Brain microvascular endothelial cell (primary cell): ENCODE measurements around the gene FMO3.

Experiments
- DNase-seq: peaks from one replicate; pipeline ENCODE4 v3.0.0-alpha.2; 2020
- H3K27ac ChIP-seq: fragments of 250-450 bp; sonication (Bioruptor Pico); 2 replicates; pipeline ENCODE4 v1.5.1; 2020; ENCODE audit warnings: mild to moderate bottlenecking, moderate library complexity
- H3K27me3 ChIP-seq: fragments of 250-450 bp; sonication (Bioruptor Pico); replicated peaks from 2 replicates; pipeline ENCODE4 v1.5.1; 2020; ENCODE audit warnings: mild to moderate bottlenecking
- H3K36me3 ChIP-seq: fragments of 250-450 bp; sonication (Bioruptor Pico); replicated peaks from 2 replicates; pipeline ENCODE4 v1.5.1; 2020; ENCODE audit warnings: mild to moderate bottlenecking
- H3K4me3 ChIP-seq: 2 replicates; pipeline ENCODE4 v1.5.1; 2011; ENCODE audit warnings: low read depth, mild to moderate bottlenecking, control low read depth, low read length, moderate library complexity
- in situ Hi-C: cut with HindIII; loops from 2 replicates; pipeline ENCODE4 v1.10.0; 2017; ENCODE audit warnings: low sequenced_read_pairs, low pct_ligation_motif_present
- TF ChIP-seq, protein P1 (sequence below): IDR thresholded peaks from 2 replicates; pipeline ENCODE4 v1.5.1; 2011; ENCODE audit warnings: low read depth, mild to moderate bottlenecking, moderate library complexity, low read length, control low read depth, inconsistent platforms; ENCODE audit errors: missing control alignments

FMO3 gene

DNA sequence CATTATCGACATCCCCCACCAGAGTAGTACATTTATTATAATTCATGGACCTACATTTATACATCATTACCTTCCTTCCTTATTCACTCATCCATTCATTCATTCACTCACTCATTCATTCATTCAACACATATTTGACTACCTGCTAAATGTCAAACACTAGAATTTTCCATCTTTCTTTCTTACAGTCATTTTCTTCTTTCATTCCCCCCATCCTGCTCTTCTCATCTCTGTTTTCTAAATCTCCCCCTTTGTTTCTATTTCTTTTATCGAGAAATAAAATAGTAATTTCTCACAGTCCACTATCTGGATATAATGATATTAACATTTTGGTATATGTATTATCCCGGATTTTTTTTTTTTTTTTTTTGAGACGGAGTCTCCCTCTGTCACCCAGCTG is 27.8 kb upstream of the FMO3 start:
- Histone ChIP-seq H3K36me3 (no peaks in the 10 kb centered on the region), H3K27me3 (no peaks in the 10 kb centered on the region), H3K4me3 (no peak overlapping the region), H3K27ac (no peak overlapping the region)
- in situ Hi-C loops, result no loop called here
- TF ChIP-seq, protein P1, sequence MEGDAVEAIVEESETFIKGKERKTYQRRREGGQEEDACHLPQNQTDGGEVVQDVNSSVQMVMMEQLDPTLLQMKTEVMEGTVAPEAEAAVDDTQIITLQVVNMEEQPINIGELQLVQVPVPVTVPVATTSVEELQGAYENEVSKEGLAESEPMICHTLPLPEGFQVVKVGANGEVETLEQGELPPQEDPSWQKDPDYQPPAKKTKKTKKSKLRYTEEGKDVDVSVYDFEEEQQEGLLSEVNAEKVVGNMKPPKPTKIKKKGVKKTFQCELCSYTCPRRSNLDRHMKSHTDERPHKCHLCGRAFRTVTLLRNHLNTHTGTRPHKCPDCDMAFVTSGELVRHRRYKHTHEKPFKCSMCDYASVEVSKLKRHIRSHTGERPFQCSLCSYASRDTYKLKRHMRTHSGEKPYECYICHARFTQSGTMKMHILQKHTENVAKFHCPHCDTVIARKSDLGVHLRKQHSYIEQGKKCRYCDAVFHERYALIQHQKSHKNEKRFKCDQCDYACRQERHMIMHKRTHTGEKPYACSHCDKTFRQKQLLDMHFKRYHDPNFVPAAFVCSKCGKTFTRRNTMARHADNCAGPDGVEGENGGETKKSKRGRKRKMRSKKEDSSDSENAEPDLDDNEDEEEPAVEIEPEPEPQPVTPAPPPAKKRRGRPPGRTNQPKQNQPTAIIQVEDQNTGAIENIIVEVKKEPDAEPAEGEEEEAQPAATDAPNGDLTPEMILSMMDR, result no peak
- no peak for DNase-seq

DNA sequence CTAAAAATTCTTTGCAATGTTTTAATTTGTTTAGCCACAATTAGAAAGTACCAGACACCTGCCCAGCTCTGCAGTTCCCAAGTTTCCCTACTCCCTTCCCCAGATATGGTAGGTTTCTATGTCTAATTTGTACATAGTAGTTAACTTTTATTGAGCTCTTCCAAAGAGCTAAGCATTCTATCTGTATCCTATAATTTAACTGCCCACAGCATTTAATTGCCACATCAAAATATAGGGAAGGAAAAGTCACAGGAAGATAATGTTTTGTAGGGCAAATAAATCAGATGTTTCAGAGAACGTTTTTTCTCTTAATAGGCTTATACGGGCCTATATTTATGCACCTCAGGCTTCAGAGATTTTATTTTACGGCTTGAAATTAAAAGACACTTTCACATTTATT is 15.7 kb upstream of the FMO3 start:
- Histone ChIP-seq H3K36me3 (no peaks in the 10 kb centered on the region), H3K4me3 (no peak overlapping the region), H3K27ac (no peak overlapping the region), H3K27me3 (no peaks in the 10 kb centered on the region)
- TF ChIP-seq, protein P1, result no peak
- DNase-seq, result no peak
- in situ Hi-C loops, result no loop called here

DNA sequence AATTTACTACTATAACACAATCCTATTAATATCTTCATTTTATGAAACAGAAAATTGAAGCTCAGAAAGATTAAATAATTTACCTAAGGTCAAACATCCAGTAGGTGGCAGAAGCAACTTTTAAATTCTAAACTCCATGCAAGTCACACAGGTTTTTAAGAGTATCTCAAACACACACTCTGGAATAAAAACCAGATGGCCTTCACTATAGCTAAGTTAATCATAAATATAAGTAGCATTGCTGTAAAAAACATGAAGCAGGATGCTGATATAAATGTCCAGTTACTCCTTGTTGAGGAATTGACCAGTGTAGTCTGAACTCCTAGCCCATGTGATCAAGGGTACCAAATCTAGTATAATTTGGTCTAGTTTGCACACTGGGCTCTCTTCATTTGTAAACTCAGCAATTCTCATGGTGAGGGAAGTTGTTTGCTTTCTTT is 9.4 kb upstream of the FMO3 start:
- no peak overlapping the region for H3K27ac ChIP-seq
- H3K27me3 ChIP-seq, result no peaks in the 10 kb centered on the region
- DNase-seq, result peak; percentile 2
- no peaks in the 10 kb centered on the region for H3K36me3 ChIP-seq
- no peak overlapping the region for H3K4me3 ChIP-seq
- in situ Hi-C loops, result no loop called here
- TF ChIP-seq, protein P1, result peak; percentile 29

DNA sequence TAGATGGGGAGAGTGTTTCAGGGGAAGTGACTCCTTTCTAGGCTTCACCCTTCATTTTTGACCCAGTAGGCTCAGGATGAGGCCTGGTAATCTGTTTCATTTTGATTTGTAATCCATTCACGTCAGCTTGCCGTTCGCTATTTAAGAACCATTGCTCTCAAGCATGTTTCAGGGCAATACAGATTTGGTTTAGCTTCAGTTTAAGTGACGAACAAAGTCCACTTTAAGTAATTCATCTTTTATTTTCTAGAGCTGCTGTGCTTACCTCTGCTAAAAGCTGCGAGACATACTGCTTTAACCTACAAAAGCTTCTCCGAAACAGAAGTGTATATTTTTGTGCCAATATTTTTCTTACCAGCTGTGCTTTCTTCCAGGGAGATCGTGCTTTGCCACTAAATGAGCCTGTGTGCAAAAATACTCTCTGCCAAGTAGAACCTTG is 8.9 kb upstream of the FMO3 start:
- no peak overlapping the region for H3K4me3 ChIP-seq
- H3K36me3 ChIP-seq, result no peaks in the 10 kb centered on the region
- H3K27ac ChIP-seq, result no peak overlapping the region
- in situ Hi-C loops, result no loop called here
- TF ChIP-seq, protein P1, result no peak
- H3K27me3 ChIP-seq, result no peaks in the 10 kb centered on the region
- DNase-seq, result no peak

DNA sequence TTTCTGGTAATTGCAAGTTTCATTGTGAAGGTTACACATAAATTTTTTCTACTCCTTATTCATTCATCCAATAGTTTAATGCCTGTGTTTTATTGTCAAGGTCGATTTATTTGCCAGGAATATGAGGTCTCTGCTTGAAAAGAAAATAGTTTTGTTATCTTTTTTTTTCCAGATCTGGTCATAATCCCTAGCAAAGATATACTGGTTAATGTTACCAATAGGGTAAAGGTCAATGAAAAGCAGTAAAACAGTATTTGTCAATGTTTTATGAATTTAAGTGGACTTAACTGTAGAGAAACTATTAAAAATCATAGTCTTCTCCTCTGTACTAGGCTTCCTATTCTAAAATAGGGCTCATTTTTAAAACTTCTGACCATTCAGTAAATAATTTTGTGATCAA is 8.1 kb upstream of the FMO3 start:
- in situ Hi-C loops, result no loop called here
- Histone ChIP-seq H3K4me3 (no peak overlapping the region), H3K27ac (no peak overlapping the region), H3K27me3 (no peaks in the 10 kb centered on the region), H3K36me3 (no peaks in the 10 kb centered on the region)
- TF ChIP-seq, protein P1, result no peak
- DNase-seq, result no peak

DNA sequence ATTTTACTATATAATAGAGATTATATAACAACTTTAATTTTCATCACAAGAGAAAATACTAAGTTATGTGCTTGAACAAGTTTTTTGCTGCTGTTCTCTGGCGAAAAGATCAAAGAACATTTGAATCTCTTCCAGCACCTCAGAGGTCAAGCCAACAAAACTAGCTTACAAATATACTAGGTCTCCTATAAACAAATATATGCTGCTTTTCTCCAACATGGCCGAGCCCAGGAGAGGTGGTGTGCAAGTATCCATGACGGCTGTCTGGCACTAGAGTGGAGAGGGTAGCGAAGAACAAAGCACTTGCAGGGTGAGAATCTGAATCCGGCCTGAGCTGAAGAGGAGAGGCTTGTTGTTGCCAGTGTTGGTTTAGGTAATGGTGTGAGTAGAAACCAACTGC is 7.5 kb upstream of the FMO3 start:
- no peak overlapping the region for H3K27ac ChIP-seq
- H3K4me3 ChIP-seq, result no peak overlapping the region
- TF ChIP-seq, protein P1, result no peak
- no peaks in the 10 kb centered on the region for H3K27me3 ChIP-seq
- in situ Hi-C loops, result no loop called here
- no peak for DNase-seq
- no peaks in the 10 kb centered on the region for H3K36me3 ChIP-seq
